ENCODE data around the gene ARPC1A.
"Not testable (repeated sequence)": the region's sequence is repeated elsewhere in the genome, so short reads cannot be mapped to it uniquely, and the experiment has no call there.

ARPC1A gene

GRCh38 chr7:99372275-99373090 is 46.8 kb downstream of the ARPC1A start:
- no peak for DNase-seq

GRCh38 chr7:99373091-99374066 is 47.7 kb downstream of the ARPC1A start:
- DNase-seq: no peak

- DNase-seq: peak; percentile 88
These were observed 48.7 kb downstream of the ARPC1A start, which contains the start of gene ARPC1B for GRCh38 chr7:99374111-99375064. Gene ARPC1B (plus strand): TSS chr7:99374730. CDS start chr7:99385715, 10,985 bp downstream.

GRCh38 chr7:99375070-99375807 is 49.5 kb downstream of the ARPC1A start:
- DNase-seq: peak; percentile 59

- DNase-seq: peak; percentile 42
These were observed 53.4 kb downstream of the ARPC1A start for GRCh38 chr7:99379043-99379577.

GRCh38 chr7:99379693-99380031 is 54.0 kb downstream of the ARPC1A start:
- DNase-seq: not testable (repeated sequence)

- DNase-seq: no peak
These were observed 54.5 kb downstream of the ARPC1A start for GRCh38 chr7:99380032-99380822.

GRCh38 chr7:99380823-99381663 is 55.3 kb downstream of the ARPC1A start:
- DNase-seq: peak; percentile 83

GRCh38 chr7:99381664-99382075 is 56.0 kb downstream of the ARPC1A start:
- no peak for DNase-seq

GRCh38 chr7:99383203-99383602 is 57.5 kb downstream of the ARPC1A start:
- DNase-seq: no peak

- DNase-seq: no peak
These were observed 58.2 kb downstream of the ARPC1A start for GRCh38 chr7:99383791-99384370.

- no peak for DNase-seq
These were observed 58.8 kb downstream of the ARPC1A start for GRCh38 chr7:99384523-99384922.

- DNase-seq: no peak
These were observed 59.9 kb downstream of the ARPC1A start for GRCh38 chr7:99385564-99385963.

- DNase-seq: no peak
These were observed 61.0 kb downstream of the ARPC1A start for GRCh38 chr7:99386584-99387238.

- not testable (repeated sequence) for DNase-seq
These were observed 61.5 kb downstream of the ARPC1A start for GRCh38 chr7:99387239-99387635.

GRCh38 chr7:99387912-99388311 is 62.2 kb downstream of the ARPC1A start:
- DNase-seq: no peak

GRCh38 chr7:99389772-99390171 is 64.1 kb downstream of the ARPC1A start:
- DNase-seq: no peak

GRCh38 chr7:99390941-99391602 is 65.4 kb downstream of the ARPC1A start:
- DNase-seq: no peak

Measured in activated CD8-positive, alpha-beta memory T cell treated with anti-CD3 and anti-CD28 coated beads, Interleukin-2, amount 50 U/mL, for 4 hours (primary cell).